ENCODE results near the gene NAT9. TPM values are rescaled to one million over a fixed set of nuclear protein-coding genes. Genes with fewer than 3 reads are reported as not detected.

NAT9 gene
- total RNA-seq, 4 donors from 2014 or later: 27.5 to 78.6 (median 43.2) TPM

DNA sequence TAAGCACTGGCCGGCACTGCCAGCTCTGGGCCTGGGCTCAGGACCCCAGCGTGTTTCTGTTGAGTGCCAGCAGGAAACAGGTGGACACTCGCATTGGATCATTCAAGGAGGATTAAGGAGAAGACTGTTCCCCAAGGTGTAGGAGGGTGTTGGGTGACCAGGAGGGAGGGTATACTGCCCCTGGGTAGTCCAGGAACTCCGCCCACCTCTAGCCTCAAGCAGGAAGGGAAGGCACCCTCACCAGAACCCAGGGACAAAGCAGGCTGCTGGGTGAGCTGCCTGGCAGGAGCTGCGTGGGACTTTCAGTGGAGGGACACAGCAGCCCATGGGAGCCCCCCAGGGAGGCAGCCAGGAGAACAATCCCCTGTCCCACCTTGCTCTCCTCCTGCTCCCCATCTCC, 46.8 kb downstream of the NAT9 start:
- WGBS, 2 donors: 82 to 88% methylated on average over 5 of the region's 5 CpGs
- H3K27ac ChIP-seq: no peak overlapping the region
- no peaks in the 10 kb centered on the region for H3K9me3 ChIP-seq
- TF ChIP-seq POLR2A (IDR thresholded peaks at IDR 0.05) (no peak), EP300 (IDR thresholded peaks at IDR 0.05) (no peak), CTCF (IDR thresholded peaks at IDR 0.05) (no peak)
- H3K4me1 ChIP-seq: no peaks in the 10 kb centered on the region
- H3K4me3 ChIP-seq: no peak overlapping the region
- H3K27me3 ChIP-seq: peaks cover 0 to 35% of the 10 kb centered on the region in 2 donors
- H3K36me3 ChIP-seq: no peaks in the 10 kb centered on the region
- DNase-seq (ENCODE audit: low spot score in 2 of 2): no peak

DNA sequence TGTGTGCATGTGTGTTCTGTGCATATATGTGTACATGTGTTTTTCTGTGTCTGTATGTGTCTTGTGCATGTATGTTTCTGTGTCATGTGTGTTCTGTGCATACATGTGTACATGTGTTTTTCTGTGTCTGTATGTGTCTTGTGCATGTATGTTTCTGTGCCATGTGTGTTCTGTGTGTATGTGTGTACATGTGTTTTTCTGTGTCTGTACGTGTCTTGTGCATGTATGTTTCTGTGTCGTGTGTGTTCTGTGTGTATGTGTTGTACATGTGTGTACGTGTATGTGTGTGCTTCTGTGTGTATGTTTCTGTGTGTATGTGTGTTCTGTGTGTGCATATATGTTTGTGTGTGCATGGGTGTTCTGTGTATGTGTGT, 47.5 kb downstream of the NAT9 start:
- Histone ChIP-seq H3K27ac (no peak overlapping the region), H3K4me1 (no peaks in the 10 kb centered on the region), H3K27me3 (peaks cover 0 to 34% of the 10 kb centered on the region in 2 donors), H3K4me3 (no peak overlapping the region), H3K9me3 (no peaks in the 10 kb centered on the region), H3K36me3 (no peaks in the 10 kb centered on the region)
- DNase-seq (ENCODE audit: low spot score in 2 of 2): no peak
- 91 to 96% methylated on average over 3 of the region's 3 CpGs for WGBS, 2 donors
- TF ChIP-seq CTCF (IDR thresholded peaks at IDR 0.05): no peak

- Histone ChIP-seq H3K9me3 (no peaks in the 10 kb centered on the region), H3K36me3 (no peaks in the 10 kb centered on the region), H3K27me3 (peaks cover 0 to 34% of the 10 kb centered on the region in 2 donors), H3K27ac (no peak overlapping the region), H3K4me3 (no peak overlapping the region), H3K4me1 (no peaks in the 10 kb centered on the region)
- 93 to 98% methylated on average over 3 of the region's 3 CpGs for WGBS, 2 donors
- no peak for TF ChIP-seq EP300 (IDR thresholded peaks at IDR 0.05)
- no peak for TF ChIP-seq POLR2A (IDR thresholded peaks at IDR 0.05)
- no peak for TF ChIP-seq CTCF (IDR thresholded peaks at IDR 0.05)
- DNase-seq (ENCODE audit: low spot score in 2 of 2): no peak
Measured at GRCh38 chr17:74728033-74728701, 48.0 kb downstream of the NAT9 start.

DNA sequence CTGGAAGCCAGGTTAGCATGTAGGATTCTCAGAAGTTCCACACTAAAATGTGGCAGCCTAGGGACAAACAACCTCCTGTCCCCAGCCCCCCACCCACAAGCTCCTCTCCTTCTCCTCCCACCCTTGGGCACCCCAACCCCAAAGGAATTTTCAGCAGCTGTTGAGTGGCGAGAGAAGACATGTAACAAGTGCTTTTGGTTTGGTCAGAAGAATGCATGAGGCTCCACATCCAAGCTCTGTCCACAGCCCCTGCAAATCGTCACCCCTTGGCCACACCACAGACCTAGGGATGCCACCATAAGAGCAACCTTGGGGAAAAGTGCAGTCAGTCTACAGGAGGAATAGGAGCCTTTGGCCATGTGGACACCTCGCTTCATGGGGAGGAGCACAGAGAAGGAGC, 51.0 kb downstream of the NAT9 start:
- H3K36me3 ChIP-seq: no peaks in the 10 kb centered on the region
- no peaks in the 10 kb centered on the region for H3K4me1 ChIP-seq
- TF ChIP-seq EP300 (IDR thresholded peaks at IDR 0.05) (no peak), POLR2A (IDR thresholded peaks at IDR 0.05) (no peak), CTCF (IDR thresholded peaks at IDR 0.05) (no peak)
- WGBS, 2 donors: 80 to 91% methylated on average over 3 of the region's 3 CpGs
- H3K27me3 ChIP-seq: peaks cover 0 to 6% of the 10 kb centered on the region in 2 donors
- no peak for DNase-seq (ENCODE audit: low spot score in 2 of 2)
- H3K9me3 ChIP-seq: peaks cover 0 to 8% (median 0%) of the 10 kb centered on the region in 4 donors
- no peak overlapping the region for H3K27ac ChIP-seq
- no peak overlapping the region for H3K4me3 ChIP-seq

- no peak for DNase-seq (ENCODE audit: low spot score in 2 of 2)
- Histone ChIP-seq H3K9me3 (peaks cover 0 to 8% (median 0%) of the 10 kb centered on the region in 4 donors), H3K27me3 (peaks cover 0 to 6% of the 10 kb centered on the region in 2 donors), H3K4me1 (no peaks in the 10 kb centered on the region), H3K36me3 (no peaks in the 10 kb centered on the region), H3K4me3 (no peak overlapping the region), H3K27ac (no peak overlapping the region)
- TF ChIP-seq CTCF (IDR thresholded peaks at IDR 0.05): no peak
- no peak for TF ChIP-seq POLR2A (IDR thresholded peaks at IDR 0.05)
- no peak for TF ChIP-seq EP300 (IDR thresholded peaks at IDR 0.05)
- 73 to 80% methylated on average over 5 of the region's 5 CpGs for WGBS, 2 donors
Measured at GRCh38 chr17:74723891-74724290, 52.3 kb downstream of the NAT9 start.

All from tibial nerve (tissue), 4 donors.